Tibial nerve (tissue), 4 donors: Measurements from ENCODE around the gene PAFAH1B1. TPM values are rescaled to one million over a fixed set of nuclear protein-coding genes. Genes with fewer than 3 reads are reported as not detected.

Experiments
- DNase-seq, 2 donors: peaks; one replicate each; pipeline ENCODE4 v3.0.0-alpha.2; 2019; ENCODE audit warnings: low spot score in 2 of 2
- H3K27ac ChIP-seq, 4 donors: fragments of 200-600 bp; sonication (generic) in 3 of 4; one replicate each; pipeline ENCODE4 v1.5.1; 2017 to 2019; ENCODE audit warnings: mild to moderate bottlenecking in 1 of 4
- H3K27me3 ChIP-seq, 2 donors: fragments of 200-600 bp; sonication (generic) in 1 of 2; one replicate each; pipeline versions ENCODE4 v1.5.1 to v1.6.0; 2017 to 2019
- H3K36me3 ChIP-seq, 3 donors: fragments of 200-600 bp; sonication (generic); one replicate each; pipeline ENCODE4 v1.5.1; 2018 to 2019
- H3K4me1 ChIP-seq, 4 donors: fragments of 200-600 bp; sonication (generic) in 3 of 4; one replicate each; pipeline ENCODE4 v1.5.1; 2017 to 2019
- H3K4me3 ChIP-seq, 4 donors: fragments of 200-600 bp; sonication (generic) in 3 of 4; one replicate each; pipeline ENCODE4 v1.5.1; 2017 to 2019; ENCODE audit warnings: mild to moderate bottlenecking in 1 of 4, moderate library complexity in 1 of 4
- H3K9me3 ChIP-seq, 4 donors: fragments of 200-600 bp; sonication (generic) in 3 of 4; one replicate each; pipeline ENCODE4 v1.5.1; 2017 to 2019
- EP300 ChIP-seq, 2 donors: sonication (generic); formaldehyde crosslinking; IDR thresholded peaks; one replicate each; pipeline ENCODE4 v1.6.1; 2017; ENCODE audit warnings: antibody characterized with exemption in 2 of 2, mild to moderate bottlenecking in 1 of 2
- POLR2A ChIP-seq, 2 donors: fragments of 450-650 bp; IDR thresholded peaks; one replicate each; pipeline ENCODE4 v1.6.1; 2017; ENCODE audit warnings: antibody characterized with exemption in 2 of 2, mild to moderate bottlenecking in 2 of 2, moderate library complexity in 2 of 2
- WGBS, 2 donors: methylation state at CpG; one replicate each; pipeline ENCODE4 v1.1.5; 2018; 5-methylcytosine and 5-hydroxymethylcytosine counted together
- total RNA-seq, 4 donors: library from RNA; depleted of rRNA; stranded (reverse); fragments of >200 nt; gene quantifications; one replicate each; pipeline ENCODE4 v1.1.0, GENCODE V29; 2016
- TF ChIP-seq, protein P1 (sequence below), 5 experiments: fragments of 200-600 bp in 3 of 5; fragments of 450-650 bp in 2 of 5; sonication (generic) in 3 of 5; IDR thresholded peaks; one replicate each; pipeline ENCODE4 v1.5.1; 2016 to 2019; ENCODE audit warnings: antibody characterized with exemption in 5 of 5, mild to moderate bottlenecking in 3 of 5, moderate library complexity in 2 of 5

PAFAH1B1 gene
- total RNA-seq, 4 donors from 2014 or later = 105 to 185 (median 139) TPM

DNA sequence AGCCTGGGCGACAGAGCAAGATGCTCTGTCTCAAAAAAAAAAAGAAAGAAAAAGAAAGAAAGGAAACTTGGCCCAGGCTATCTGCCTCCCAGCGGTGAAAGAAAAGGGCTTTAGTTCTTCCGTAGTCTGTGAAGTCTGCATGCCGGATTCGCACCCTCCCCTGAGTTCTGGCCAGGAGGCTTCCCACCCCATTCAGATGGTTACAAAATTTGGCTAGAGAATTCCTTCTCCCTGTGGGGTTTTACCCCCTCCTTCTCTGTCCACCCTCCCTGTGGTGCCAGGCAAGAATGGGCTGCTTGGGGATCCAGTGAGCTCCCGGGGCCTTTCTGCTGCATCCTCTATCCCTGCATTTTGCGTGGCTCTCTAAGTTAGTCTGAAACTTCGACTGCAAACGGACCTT lies 37.8 kb downstream of the PAFAH1B1 start:
- no peak for DNase-seq
- no peak for TF ChIP-seq POLR2A (IDR thresholded peaks at IDR 0.05)
- TF ChIP-seq, protein P1, sequence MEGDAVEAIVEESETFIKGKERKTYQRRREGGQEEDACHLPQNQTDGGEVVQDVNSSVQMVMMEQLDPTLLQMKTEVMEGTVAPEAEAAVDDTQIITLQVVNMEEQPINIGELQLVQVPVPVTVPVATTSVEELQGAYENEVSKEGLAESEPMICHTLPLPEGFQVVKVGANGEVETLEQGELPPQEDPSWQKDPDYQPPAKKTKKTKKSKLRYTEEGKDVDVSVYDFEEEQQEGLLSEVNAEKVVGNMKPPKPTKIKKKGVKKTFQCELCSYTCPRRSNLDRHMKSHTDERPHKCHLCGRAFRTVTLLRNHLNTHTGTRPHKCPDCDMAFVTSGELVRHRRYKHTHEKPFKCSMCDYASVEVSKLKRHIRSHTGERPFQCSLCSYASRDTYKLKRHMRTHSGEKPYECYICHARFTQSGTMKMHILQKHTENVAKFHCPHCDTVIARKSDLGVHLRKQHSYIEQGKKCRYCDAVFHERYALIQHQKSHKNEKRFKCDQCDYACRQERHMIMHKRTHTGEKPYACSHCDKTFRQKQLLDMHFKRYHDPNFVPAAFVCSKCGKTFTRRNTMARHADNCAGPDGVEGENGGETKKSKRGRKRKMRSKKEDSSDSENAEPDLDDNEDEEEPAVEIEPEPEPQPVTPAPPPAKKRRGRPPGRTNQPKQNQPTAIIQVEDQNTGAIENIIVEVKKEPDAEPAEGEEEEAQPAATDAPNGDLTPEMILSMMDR (IDR thresholded peaks at IDR 0.05) = no peak
- TF ChIP-seq EP300 (IDR thresholded peaks at IDR 0.05) = no peak
- no peak overlapping the region for H3K4me3 ChIP-seq
- 34 to 45% methylated on average over 9 of the region's 9 CpGs for WGBS, 2 donors
- no peak overlapping the region for H3K27ac ChIP-seq
- H3K36me3 ChIP-seq = peaks cover 0 to 4% (median 0%) of the 10 kb centered on the region in 3 donors
- H3K4me1 ChIP-seq = peaks cover 0 to 60% (median 21%) of the 10 kb centered on the region in 4 donors
- no peaks in the 10 kb centered on the region for H3K27me3 ChIP-seq
- peaks cover 0 to 8% (median 0%) of the 10 kb centered on the region in 4 donors for H3K9me3 ChIP-seq

DNA sequence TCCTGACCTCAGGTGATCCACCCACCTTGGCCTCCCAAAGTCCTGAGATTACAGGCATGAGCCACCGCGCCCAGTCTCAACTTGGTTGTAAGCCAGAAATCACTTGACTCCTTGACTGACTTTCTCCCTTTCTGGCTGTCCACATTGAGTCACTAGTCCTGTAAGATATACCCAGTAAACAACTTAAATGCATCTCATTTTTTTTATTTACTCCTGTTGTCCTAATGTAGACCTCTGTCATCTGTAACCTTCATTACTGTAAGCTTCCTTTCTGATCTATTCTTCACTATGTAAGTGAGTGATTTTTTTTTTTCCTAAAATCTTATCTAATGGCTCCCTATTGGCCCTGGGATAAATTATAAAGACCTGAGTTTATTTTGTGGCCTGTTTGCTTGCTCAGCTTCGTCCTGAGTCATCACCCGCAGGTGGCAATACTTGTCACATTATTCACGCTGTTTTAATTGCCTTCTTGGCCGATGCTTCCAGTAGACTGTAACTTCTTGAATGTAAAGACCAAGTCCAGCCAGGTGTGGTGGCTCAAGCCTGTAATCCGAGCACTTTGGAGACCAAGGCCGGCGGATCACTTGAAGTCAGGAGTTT lies 41.0 kb downstream of the PAFAH1B1 start:
- no peak overlapping the region for H3K4me3 ChIP-seq
- no peaks in the 10 kb centered on the region for H3K27me3 ChIP-seq
- peaks cover 0 to 19% (median 4%) of the 10 kb centered on the region in 3 donors for H3K36me3 ChIP-seq
- WGBS, 2 donors = 79 to 80% methylated on average over 9 of the region's 9 CpGs
- no peak for TF ChIP-seq EP300 (IDR thresholded peaks at IDR 0.05)
- TF ChIP-seq, protein P1 (IDR thresholded peaks at IDR 0.05) = no peak
- TF ChIP-seq POLR2A (IDR thresholded peaks at IDR 0.05) = no peak
- DNase-seq = no peak
- H3K9me3 ChIP-seq = no peaks in the 10 kb centered on the region
- H3K27ac ChIP-seq = no peak overlapping the region
- H3K4me1 ChIP-seq = peaks cover 0 to 61% (median 21%) of the 10 kb centered on the region in 4 donors

DNA sequence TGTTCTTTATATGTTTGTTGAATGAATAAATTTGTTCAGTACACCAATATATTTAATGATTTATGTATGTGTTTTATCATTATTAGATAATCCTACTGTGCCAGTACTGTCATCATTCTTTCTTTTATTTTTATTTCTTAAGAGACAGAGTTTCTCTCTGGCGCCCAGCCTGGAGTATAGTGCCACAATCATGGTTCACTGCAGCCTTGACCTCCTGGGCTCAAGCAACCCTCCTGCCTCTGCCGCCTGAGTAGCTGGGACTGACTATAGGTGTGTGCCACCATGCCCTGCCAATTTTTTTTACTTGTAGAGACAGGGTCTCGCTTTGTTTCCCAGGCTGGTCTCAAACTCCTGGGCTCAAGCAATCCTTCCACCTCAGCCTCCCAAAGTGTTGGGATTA lies 41.8 kb downstream of the PAFAH1B1 start:
- 86 to 94% methylated on average over 3 of the region's 3 CpGs for WGBS, 2 donors
- H3K27ac ChIP-seq = no peak overlapping the region
- H3K9me3 ChIP-seq = no peaks in the 10 kb centered on the region
- peaks cover 0 to 21% (median 4%) of the 10 kb centered on the region in 3 donors for H3K36me3 ChIP-seq
- TF ChIP-seq EP300 (IDR thresholded peaks at IDR 0.05) (no peak), POLR2A (IDR thresholded peaks at IDR 0.05) (no peak)
- TF ChIP-seq, protein P1 (IDR thresholded peaks at IDR 0.05) = no peak
- no peak overlapping the region for H3K4me3 ChIP-seq
- no peak for DNase-seq
- H3K27me3 ChIP-seq = no peaks in the 10 kb centered on the region
- peaks cover 0 to 53% (median 20%) of the 10 kb centered on the region in 4 donors for H3K4me1 ChIP-seq

DNA sequence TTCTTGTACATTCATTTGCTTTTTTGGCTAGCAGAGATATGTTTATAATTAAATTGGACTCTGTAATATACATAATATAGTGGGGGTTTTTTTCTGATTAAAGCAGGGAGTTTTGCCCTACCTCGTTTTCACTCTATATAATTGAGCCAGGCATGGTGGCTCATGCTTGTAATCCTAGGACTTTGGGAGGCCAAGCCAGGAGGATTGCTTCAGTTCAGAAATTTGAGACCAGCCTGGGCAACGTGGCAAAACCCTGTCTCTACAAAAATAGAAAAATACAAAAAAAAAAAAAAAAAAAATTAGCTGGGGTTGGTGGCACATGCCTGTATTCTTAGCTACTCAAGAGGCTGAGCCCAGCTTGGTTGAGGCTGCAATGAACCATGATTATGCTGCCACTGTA lies 42.2 kb downstream of the PAFAH1B1 start:
- Histone ChIP-seq H3K27me3 (no peaks in the 10 kb centered on the region), H3K4me1 (peaks cover 0 to 49% (median 17%) of the 10 kb centered on the region in 4 donors), H3K36me3 (peaks cover 0 to 25% (median 4%) of the 10 kb centered on the region in 3 donors), H3K27ac (no peak overlapping the region), H3K4me3 (no peak overlapping the region), H3K9me3 (no peaks in the 10 kb centered on the region)
- WGBS, 2 donors = 73 to 76% methylated on average over 2 of the region's 2 CpGs
- no peak for DNase-seq
- no peak for TF ChIP-seq POLR2A (IDR thresholded peaks at IDR 0.05)

DNA sequence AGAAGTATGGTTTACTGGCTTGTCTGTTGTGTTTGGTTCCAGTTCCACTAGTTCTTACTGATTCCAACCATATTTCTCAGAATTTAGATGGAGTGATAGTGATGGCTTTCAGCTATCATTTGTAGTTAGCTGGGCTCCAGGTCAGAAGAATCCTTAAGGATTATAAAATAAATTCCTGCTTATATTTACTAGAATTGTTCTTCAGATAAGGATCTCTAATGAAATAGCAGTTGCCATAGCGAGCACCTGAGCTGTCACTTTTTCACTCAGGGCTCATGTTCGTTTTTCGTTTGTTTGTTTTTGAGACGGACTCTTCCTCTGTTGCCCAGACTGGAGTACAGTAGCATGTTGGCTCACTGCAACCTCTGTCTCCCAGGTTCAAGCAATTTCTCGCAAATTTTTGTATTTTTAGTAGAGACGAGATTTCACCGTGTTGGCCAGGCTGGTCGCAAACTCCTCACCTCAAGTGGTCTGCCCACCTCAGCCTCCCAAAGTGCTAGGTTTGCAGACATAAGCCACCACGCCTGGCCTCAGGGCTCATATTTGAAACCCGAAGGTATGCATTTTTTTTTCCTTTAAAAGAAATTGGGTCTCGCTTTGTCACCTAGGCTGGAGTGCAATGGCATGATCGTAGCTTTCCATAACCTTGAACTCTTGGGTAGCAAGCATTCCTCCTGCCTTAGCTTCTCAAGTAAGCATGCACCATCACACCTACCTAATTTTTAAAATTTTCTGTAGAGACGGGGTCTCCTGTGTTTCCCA lies 42.9 kb downstream of the PAFAH1B1 start:
- WGBS, 2 donors = 90 to 91% methylated on average over 13 of the region's 13 CpGs
- no peak for TF ChIP-seq POLR2A (IDR thresholded peaks at IDR 0.05)
- TF ChIP-seq, protein P1 (IDR thresholded peaks at IDR 0.05) = no peak
- no peak for TF ChIP-seq EP300 (IDR thresholded peaks at IDR 0.05)
- Histone ChIP-seq H3K4me3 (no peak overlapping the region), H3K9me3 (no peaks in the 10 kb centered on the region), H3K27ac (no peak overlapping the region), H3K36me3 (peaks cover 0 to 32% (median 4%) of the 10 kb centered on the region in 3 donors), H3K27me3 (no peaks in the 10 kb centered on the region), H3K4me1 (peaks cover 0 to 42% (median 12%) of the 10 kb centered on the region in 4 donors)
- no peak for DNase-seq
